Retinal pigment epithelial cell (primary cell): ENCODE measurements around the gene CCDC141.

Source experiments
- DNase-seq: peaks from one replicate; pipeline ENCODE4 v3.0.0-alpha.2; 2010; ENCODE audit warnings: low read depth
- H3K4me3 ChIP-seq: 2 replicates; pipeline ENCODE4 v1.5.1; 2011; ENCODE audit warnings: mild to moderate bottlenecking, low read length, control low read depth, moderate library complexity
- TF ChIP-seq, protein P1 (sequence below): conservative IDR thresholded peaks from 2 replicates; pipeline ENCODE4 v1.5.1; 2011; ENCODE audit warnings: low read depth, low read length, control low read depth, inconsistent platforms

The CCDC141 gene

DNA sequence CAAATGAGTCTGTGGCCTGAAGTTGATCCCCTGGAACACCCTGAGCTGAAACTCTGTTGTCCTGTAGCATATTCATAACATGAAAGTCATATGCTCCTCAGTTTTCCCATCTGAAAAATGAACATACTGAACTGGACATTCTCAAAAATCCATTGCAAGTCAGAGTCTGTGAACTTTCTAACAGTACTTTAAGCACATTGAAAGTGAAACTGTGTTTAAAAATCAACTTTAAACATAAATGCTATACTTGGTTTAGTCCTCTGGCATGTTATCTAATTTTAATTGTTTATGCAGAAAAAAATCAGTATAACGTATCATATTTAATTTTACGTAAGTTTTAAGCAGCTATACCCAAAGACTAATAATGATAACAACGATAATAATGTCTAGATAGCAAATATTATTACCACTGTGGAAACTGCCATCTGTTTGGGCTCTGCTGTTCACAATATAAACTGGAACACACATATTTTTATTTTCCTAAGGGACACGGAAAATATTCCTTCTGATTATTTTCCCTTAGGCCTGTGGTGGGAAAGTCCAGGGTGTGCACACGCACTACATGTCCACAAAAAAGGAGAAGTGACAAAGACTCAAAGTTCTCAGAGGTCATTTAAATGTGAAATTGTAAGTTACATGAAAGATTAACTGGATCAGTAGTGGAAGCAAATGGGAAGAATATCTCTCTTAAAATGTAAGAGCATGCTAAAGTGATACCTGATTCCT is 186.6 kb downstream of the CCDC141 start:
- no peak for DNase-seq
- no peak overlapping the region for H3K4me3 ChIP-seq
- TF ChIP-seq, protein P1, sequence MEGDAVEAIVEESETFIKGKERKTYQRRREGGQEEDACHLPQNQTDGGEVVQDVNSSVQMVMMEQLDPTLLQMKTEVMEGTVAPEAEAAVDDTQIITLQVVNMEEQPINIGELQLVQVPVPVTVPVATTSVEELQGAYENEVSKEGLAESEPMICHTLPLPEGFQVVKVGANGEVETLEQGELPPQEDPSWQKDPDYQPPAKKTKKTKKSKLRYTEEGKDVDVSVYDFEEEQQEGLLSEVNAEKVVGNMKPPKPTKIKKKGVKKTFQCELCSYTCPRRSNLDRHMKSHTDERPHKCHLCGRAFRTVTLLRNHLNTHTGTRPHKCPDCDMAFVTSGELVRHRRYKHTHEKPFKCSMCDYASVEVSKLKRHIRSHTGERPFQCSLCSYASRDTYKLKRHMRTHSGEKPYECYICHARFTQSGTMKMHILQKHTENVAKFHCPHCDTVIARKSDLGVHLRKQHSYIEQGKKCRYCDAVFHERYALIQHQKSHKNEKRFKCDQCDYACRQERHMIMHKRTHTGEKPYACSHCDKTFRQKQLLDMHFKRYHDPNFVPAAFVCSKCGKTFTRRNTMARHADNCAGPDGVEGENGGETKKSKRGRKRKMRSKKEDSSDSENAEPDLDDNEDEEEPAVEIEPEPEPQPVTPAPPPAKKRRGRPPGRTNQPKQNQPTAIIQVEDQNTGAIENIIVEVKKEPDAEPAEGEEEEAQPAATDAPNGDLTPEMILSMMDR: no peak

GRCh38 chr2:178860551-178860950 is 189.4 kb downstream of the CCDC141 start:
- TF ChIP-seq, protein P1: no peak
- no peak overlapping the region for H3K4me3 ChIP-seq
- DNase-seq: no peak

DNA sequence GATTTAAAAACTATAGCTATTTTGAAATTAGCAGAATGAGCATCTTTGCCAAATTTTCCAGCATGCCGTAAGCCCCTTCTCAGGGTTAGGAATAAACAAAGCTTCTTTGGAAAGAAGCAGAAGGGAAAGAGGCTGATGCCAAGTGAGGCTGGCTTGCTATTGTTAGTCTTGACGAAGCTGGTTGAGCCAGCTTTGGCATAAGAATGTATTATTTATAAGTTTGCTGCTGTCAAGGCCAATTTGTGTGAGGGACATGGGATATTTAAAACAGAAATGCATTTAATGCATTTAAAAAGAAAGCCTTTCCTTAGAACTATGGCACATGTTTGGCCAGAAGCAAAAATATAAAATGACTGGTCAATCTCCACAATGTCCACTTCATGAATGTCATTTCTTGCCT is 190.2 kb downstream of the CCDC141 start:
- H3K4me3 ChIP-seq: no peak overlapping the region
- TF ChIP-seq, protein P1: no peak
- DNase-seq: peak; percentile 49

- no peak for DNase-seq
- no peak overlapping the region for H3K4me3 ChIP-seq
- TF ChIP-seq, protein P1: no peak
Measured at GRCh38 chr2:178858896-178859625, 190.9 kb downstream of the CCDC141 start.

- TF ChIP-seq, protein P1: no peak
- H3K4me3 ChIP-seq: no peak overlapping the region
- DNase-seq: no peak
Measured at GRCh38 chr2:178855151-178855550, 194.8 kb downstream of the CCDC141 start.

DNA sequence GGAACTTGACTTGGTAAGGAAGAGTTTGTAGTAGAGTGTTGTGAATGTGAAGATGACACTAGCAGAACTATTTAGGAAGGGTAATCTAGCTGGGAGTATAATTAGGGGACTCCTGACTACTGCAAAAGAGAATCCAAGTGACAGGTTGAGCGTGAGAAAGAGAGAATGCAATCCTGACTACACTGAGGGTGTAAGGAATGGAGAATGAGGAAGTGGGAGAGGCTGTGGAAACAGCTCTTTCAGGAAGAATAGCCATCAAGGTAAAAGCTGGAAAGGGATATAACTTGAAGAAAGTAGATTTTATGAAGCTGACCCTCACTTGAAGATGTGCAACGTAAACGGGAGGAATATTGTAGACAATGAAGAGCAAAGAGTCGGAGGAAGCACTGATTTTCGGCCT is 201.6 kb downstream of the CCDC141 start:
- DNase-seq: no peak
- H3K4me3 ChIP-seq: no peak overlapping the region
- TF ChIP-seq, protein P1: no peak

DNA sequence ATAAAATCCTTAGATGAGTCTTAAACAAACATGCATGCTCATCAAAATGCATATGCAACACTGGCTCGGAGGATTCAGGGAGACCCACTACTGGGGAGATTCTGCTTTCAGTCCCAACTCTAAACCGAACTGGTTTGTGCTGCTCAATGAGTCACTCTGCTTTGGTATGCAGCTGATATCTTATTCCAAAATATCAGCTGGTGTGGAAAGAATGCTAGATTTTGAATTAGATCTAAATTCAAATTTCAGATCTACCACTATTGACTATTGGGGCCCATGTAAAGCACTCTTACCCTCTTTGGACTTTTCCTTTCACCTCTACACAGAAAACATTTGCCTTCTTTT is 203.5 kb downstream of the CCDC141 start:
- no peak overlapping the region for H3K4me3 ChIP-seq
- TF ChIP-seq, protein P1: no peak
- DNase-seq: no peak
